ENCODE measurements around the gene CWC25. TPM values are rescaled to one million over a fixed set of nuclear protein-coding genes. Genes with fewer than 3 reads are reported as not detected.
A peak's percentile ranks its signal among the peaks of the same experiment; 100 is the strongest.
"Not testable (repeated sequence)": the region's sequence is repeated elsewhere in the genome, so short reads cannot be mapped to it uniquely, and the experiment has no call there.

Gene CWC25
- polyA plus RNA-seq, 1 donor = 28.1 TPM

DNA sequence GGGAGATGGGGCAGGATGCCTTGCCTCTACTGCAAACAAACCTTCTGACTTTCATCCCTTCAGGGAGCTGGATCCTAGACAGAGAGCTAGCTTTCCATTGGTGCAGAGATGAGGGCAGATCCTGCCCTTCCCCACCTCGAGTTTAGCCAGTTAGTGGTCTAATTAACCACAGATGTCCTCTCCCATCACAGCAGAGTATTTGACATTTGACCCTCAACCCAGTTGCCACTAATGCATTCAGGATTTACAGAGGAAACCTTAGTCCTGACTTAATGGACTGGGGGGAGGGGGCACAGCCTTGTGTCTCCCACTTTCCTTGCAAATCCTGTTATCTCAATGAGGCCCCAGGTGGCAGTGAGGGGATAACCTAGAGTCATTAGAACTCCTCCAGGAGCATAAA is 35.9 kb downstream of the CWC25 start:
- DNase-seq = no peak

DNA sequence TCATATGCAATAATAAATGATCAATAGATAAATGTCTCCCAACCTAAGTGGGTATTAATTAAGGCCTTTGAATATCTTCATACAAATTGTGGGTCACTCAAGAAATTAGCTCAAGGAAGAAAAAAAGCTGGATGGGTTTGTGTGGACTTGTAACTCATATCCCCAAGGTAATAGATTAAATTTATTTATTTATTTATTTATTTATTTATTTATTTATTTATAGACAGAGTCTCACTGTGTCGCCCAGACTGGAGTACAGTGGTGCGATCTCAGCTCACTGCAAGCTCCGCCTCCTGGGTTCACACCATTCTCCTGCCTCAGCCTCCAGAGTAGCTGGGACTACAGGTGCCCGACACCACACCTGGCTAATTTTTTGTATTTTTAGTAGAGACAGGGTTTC is 37.1 kb downstream of the CWC25 start:
- DNase-seq = not testable (repeated sequence)

DNA sequence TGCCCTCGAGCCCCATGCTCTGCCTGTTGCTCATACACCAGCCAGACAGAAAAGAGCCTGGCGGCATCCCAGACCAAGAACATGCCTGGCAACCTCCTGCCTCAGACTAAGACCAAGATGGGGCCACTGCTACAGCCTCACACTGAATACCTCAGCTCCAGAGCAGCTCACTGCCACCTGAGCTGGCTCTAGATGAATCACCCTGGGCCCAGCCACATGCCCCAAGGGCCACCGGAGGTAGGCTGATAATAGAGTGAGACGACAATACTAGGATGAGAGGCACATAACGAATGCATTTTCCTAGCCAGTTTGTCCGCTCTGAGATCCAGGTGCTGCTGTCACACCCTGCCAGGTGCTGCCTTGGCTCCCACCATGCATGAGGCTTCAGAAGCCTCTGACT is 38.7 kb downstream of the CWC25 start:
- no peak for DNase-seq

DNA sequence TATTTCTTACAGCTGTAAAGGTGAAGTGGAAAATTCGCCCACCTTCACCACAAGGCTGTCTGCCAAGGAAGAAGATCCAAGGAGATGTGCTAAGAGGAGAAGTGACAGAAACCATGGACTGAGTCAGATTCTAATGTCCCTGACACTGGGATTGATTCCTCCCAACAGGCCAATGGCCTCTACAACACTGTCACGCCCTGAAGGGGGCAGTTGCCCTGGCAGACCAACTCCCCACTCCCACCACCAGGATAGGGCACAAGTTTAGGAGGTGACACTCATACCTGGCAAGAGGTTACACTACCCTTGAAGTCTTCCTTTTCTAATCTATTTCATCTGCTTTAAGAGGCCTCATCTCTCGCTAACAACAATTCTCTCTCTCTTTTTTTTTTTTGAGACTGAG is 41.9 kb downstream of the CWC25 start:
- no peak for DNase-seq

DNA sequence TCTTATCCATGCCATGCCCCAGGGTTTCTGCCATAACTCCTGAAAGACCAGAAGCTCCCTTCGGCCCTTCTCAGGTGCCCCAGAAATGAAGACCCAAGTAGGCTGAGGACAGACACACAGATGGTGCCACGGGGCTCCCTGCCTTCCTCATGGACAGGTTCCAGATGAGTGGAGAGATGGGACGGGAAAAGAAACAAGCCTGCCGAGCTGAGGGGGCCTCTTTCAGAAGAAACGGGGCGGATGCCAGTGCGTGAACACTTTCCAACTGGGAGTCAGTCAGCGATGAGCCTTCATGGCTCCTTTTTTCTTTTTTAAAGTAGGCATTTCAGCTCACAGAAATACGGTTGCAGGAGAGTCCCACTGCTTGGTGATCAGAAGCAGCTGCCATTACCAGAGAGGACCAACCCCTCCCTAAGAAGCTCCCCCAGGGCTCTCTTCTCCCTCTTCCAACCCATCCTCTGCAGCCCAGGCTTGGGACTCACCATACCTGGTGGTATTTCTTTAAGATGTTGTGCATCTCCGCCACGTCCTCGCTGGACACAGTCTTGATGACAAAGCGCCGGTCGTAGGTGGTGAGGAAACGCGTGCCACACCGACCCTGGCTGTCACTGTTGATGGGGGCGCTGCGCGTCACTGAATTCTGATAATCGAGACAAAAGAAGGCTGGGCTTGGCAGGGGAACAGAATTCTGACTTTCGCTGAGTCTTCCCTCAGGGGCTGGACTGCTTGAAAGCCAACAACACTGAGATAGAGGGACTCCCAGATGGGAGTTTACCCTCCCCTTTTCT is 45.0 kb downstream of the CWC25 start:
- no peak for DNase-seq

DNA sequence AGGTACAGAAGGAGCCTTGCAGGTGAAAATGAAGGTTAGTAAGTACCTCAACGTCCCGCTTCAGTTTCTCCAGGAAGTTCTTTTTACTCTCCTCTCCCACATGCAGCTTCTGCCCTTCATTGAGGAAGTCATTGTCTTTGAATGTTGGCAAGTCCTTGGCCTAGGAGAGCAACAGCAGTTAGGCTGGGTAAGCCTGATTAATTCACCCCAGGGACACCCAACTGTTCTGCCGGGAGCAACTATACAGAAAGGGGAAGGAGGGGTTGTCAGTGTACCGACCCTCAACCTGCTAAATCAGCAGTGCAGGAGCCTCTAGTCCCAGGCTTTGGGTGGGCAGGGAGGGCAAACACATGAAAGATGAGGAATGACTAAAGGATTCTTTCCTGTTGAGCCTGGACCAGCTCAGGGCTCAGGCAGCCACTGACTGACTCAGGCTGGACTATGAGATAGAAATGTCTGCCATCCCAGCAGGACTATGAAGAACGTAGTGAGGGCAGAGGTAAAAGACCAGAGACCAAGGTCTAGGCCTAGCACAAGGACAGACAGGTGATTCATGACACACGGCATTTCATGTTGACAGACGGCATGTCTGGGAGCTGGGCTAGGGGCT is 47.4 kb downstream of the CWC25 start:
- no peak for DNase-seq

DNA sequence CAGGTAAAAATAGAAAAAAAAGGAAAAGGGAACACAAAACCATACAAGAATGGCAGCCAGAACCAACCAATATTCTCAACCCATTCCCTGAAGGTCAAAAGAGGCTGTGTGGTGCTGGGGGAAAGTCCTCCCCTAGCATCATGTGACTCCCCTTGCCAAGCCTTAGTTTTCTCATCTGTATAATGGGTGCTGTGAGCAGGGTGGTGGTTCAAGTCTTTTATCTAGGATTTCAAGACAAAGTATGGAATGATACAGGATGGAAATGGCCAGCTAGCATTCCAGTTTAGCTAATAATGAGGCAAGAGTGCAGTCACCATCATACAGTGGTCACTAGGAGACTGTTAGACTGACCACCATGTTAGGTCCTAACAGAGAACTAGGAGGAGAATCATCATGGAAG is 51.9 kb downstream of the CWC25 start:
- DNase-seq = no peak

DNA sequence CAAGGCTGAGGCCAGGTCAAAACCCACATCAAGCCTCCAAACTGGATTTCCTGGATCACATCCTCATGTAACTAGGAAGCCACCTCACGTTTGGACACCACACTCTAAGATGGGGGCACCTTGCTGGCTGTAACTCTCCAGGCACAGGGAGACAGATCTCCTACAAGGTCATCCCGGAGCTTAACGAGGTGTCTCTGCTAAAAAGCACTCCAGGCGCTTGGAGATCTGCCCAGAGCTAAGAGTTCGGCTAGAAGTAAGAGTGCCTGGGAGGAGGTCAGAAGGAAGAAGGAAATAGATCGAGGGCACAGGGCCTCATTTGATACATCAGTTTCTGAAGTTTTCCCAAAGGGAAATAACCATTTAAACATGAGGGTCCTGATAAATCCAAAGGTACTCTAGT is 56.7 kb downstream of the CWC25 start:
- DNase-seq = no peak

DNA sequence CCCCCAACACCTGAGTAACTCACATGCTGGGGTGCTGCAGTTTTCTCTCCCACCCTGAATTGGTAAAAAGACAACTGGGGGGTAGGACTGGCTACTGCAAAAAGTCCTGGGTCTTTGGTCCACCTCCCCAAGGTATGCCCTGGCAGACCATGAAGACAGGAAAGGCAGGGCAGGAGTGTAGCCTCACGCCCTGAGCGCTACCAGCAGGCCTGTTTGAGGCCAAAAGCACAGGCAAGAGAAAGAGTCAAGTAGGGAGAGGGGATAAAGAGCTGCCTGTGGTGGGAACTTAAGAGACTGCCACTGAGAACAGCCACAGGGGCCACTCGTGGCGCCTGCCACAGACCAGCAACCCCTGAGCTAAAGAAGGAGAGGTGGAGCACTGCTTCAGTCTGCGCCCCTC is 58.8 kb downstream of the CWC25 start:
- DNase-seq = no peak

DNA sequence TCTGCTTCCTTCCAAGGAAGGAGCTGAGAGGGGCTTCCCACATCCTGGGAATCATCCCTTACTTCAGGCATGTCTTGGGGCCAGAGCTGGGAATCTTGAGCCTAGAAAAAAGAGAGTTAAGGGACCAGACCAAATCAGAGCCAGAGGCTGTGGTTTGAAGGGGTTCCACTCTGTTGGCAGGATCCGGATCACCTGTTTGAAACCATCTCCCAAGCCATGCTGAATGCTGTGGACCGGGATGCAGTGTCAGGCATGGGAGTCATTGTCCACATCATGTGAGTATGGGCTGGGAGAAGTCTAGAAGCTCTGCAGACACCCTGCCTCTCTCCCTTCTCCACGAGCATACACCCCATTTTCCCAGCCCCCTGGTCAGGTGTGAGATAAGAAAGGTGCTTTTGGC is 62.9 kb downstream of the CWC25 start:
- no peak for DNase-seq

DNA sequence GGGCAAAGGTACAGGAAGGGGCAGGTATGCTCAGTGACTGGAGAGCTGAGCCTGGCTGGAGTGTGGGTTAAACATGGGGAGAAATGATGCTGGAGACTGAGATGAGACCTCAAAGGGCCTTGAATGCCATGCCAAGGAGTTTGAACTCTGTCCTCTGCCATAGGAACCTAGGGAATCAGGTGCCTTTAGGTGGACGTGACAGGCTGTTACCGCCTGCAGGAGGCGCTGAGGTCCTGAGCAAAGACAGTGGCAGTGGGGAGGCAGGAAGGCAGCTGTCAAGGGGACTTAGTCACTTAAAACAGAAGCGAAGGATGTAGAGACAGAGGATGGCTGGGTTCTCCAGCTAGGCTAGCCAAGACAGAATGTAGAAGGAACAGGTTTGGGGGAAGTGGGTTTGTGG is 63.5 kb downstream of the CWC25 start:
- DNase-seq = no peak

DNA sequence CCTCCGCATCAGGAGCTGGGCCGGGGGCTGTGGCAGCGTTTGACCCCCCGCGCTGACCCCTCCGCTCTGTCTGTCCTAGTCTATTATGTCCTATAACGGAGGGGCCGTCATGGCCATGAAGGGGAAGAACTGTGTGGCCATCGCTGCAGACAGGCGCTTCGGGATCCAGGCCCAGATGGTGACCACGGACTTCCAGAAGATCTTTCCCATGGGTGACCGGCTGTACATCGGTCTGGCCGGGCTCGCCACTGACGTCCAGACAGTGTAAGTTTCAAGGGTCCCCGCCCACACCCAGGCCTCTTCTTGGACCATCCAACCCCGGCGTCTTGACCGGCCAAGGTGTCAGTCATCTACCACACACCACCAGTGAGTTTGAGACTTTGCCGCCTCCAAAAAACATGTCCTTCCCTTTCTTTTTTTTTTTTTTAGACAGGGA is 72.0 kb downstream of the CWC25 start:
- no peak for DNase-seq

DNA sequence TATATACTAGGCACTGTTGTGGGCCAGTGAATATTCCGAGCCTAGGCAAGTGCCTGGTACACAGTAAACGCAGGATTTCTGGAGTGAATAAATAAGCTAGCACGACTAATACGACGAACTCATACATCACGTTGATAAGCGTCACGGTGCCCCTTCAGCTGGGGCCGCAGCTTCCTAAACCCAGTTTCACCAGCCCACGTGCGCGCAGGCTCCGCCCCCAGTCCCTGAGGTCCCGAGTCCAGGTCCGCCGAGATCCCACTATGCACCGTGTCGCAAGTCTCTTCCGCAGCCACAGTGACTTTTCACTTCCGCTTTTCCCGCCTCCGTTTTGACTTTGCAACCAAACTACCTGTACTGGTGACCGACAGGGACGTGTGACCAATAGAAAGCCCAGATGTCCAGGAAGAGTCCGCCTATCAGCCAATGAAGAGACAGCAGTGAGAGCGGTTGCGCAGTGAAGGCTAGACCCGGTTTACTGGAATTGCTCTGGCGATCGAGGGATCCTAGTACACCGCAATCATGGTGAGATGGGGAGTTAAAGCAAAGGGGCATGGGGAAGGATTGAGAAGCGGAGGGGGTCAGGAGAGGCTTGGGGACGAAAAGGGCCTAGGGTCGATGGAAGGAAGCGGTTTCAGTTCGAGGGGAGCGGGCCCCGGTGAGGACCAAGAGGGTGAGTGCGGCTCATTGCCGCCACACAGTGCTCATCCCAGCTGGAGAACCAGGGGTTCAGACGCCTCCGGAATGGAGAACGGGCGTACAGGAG is 72.6 kb downstream of the CWC25 start, which contains the start of gene PSMB3:
Gene PSMB3 (plus strand): TSS at position 434 of the 763 bp plus-strand sequence. CDS start 86 bp downstream, at position 520.
- DNase-seq = peak; percentile 99

DNA sequence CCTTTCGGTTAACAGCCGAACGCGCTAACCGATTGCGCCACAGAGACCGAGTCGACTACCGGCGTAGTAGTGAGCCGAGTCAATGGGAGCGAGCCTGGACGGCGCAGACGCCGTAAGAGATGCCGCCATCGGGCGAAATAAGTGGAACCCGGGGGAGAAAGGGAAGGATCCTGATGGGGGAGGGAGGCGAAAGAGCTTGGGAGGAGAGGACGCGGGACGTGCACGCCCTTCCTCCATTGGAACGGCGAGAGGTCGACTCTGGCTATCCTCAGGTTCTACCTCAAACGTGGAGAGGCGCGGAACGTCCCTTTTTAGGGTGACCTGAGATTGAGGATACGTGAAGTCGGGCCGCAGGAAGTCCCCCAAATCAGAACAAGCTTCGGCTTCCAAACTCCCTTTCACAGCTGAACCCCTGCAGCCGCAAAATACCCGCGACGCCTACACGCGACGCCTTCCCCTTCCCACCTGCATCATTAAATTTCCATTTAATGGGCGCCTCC is 73.3 kb downstream of the CWC25 start:
- peak; percentile 82 for DNase-seq

DNA sequence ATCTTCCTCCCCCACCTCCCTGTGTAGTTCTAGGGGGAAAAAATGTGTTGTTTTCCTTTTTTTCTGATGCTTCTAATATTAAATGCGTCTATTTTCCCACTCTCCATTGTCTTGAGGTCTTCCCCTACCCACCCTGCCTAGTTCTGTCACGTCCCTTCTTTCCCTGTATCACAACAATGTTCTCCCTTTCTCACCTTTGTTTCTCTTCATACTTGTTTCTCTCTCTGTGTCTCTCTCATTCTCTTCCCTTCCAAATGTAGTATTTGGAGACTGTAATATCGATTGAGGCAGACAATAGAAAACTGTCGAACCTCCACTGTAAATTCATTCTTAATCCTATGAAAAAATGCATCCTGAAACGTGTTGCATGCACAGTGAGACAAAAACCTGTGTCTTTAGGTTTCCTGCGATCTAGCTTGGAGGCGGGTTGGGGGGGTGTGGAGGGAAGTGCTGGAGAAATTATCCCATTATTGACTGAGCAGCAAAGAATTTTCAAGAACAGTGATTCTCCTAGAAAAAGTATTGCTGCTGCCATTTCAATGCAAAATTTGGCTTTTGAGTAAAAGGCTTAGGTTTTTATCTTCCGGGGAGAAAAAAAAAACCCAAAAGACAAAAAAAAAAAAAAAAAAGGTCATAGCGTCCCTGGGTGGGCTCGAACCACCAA is 73.8 kb downstream of the CWC25 start:
- DNase-seq = no peak

Other genes with a start within 250 kb of the CWC25 start
- gene SRCIN1, start 219.4 kb downstream of the CWC25 start, polyA plus RNA-seq (ENCODE audit: insufficient read length) = 3.7 TPM
- 1.6 TPM for gene EPOP, start 150.4 kb downstream of the CWC25 start, polyA plus RNA-seq (ENCODE audit: insufficient read length)
- gene MLLT6, start 120.0 kb downstream of the CWC25 start, polyA plus RNA-seq (ENCODE audit: insufficient read length) = 126 TPM
- gene CISD3, start 95.0 kb downstream of the CWC25 start, polyA plus RNA-seq (ENCODE audit: insufficient read length) = 9.7 TPM
- 72.0 TPM for gene PCGF2, start 77.0 kb downstream of the CWC25 start, polyA plus RNA-seq (ENCODE audit: insufficient read length)
- gene PSMB3, start 72.6 kb downstream of the CWC25 start, polyA plus RNA-seq (ENCODE audit: insufficient read length) = 112 TPM
- gene PIP4K2B, start 25.8 kb downstream of the CWC25 start, polyA plus RNA-seq (ENCODE audit: insufficient read length) = 85.9 TPM
- 2,231 TPM for gene RPL23, start 28.4 kb upstream of the CWC25 start, polyA plus RNA-seq (ENCODE audit: insufficient read length)
- gene LASP1, start 44.7 kb upstream of the CWC25 start, polyA plus RNA-seq (ENCODE audit: insufficient read length) = 135 TPM
- not detected for gene FBXO47, start 142.1 kb upstream of the CWC25 start, polyA plus RNA-seq (ENCODE audit: insufficient read length)

Measured in left kidney (tissue), 2 donors.